HepG2 (cell line): ENCODE results near the gene WDHD1. TPM values are rescaled to one million over a fixed set of nuclear protein-coding genes. Genes with fewer than 3 reads are reported as not detected.

ENCODE experiments used
- DPF2 ChIP-seq: sonication (generic); formaldehyde crosslinking; IDR thresholded peaks from 2 replicates; pipeline ENCODE4 v1.4.0; 2020; ENCODE audit warnings: mild to moderate bottlenecking, low read depth, missing genetic modification reagents, borderline replicate concordance
- HNRNPLL ChIP-seq: fragments of 200-400 bp; formaldehyde crosslinking; IDR thresholded peaks from 2 replicates; pipeline ENCODE4 v1.6.1; 2017; ENCODE audit warnings: mild to moderate bottlenecking, low read depth, low read length; ENCODE audit not compliant: poor library complexity, severe bottlenecking
- KMT2B ChIP-seq: IDR thresholded peaks from 2 replicates; pipeline ENCODE4 v1.6.1; 2016; ENCODE audit warnings: missing genetic modification reagents, missing compliant biosample characterization
- NRL ChIP-seq: sonication (generic); formaldehyde crosslinking; IDR thresholded peaks from 2 replicates; pipeline ENCODE4 v1.5.0; 2020; ENCODE audit warnings: missing genetic modification reagents, mild to moderate bottlenecking, moderate library complexity, borderline replicate concordance
- ZNF274 ChIP-seq: sonication (generic); formaldehyde crosslinking; IDR thresholded peaks from 2 replicates; pipeline ENCODE4 v1.5.1; 2020; ENCODE audit warnings: mild to moderate bottlenecking, missing genetic modification reagents
- ZNF34 ChIP-seq: sonication (generic); formaldehyde crosslinking; IDR thresholded peaks from 2 replicates; pipeline ENCODE4 v1.4.0; 2020; ENCODE audit warnings: mild to moderate bottlenecking, missing genetic modification reagents, borderline replicate concordance
- ZNF768 ChIP-seq: sonication (generic); formaldehyde crosslinking; IDR thresholded peaks from 2 replicates; pipeline ENCODE4 v1.4.0; 2020; ENCODE audit warnings: missing genetic modification reagents
- polyA plus RNA-seq, 8 experiments: library from polyadenylated mRNA; depleted of rRNA in 3 of 8; stranded (reverse) in 7 of 8; unstranded in 1 of 8; fragments of >200 nt; fragmentation: Illumina TruSeq in 4 of 8; extraction: Trizol in 4 of 8; gene quantifications; 2 replicates each; pipeline versions ENCODE4 v1.2.1 to v1.2.3, GENCODE V29; 2011 to 2016; ENCODE audit warnings: low read depth in 4 of 8, missing spikeins in 1 of 8, mixed read lengths in 1 of 8; ENCODE audit not compliant: insufficient read depth in 1 of 8
- total RNA-seq, 5 experiments: library from RNA; depleted of rRNA; stranded (reverse); fragments of >200 nt; fragmentation: Illumina TruSeq; extraction: Trizol; gene quantifications; 2 replicates each; pipeline ENCODE4 v1.2.3, GENCODE V29; 2016; ENCODE audit warnings: low read depth in 1 of 5
- TF ChIP-seq, protein P1 (sequence below): IDR thresholded peaks from 2 replicates; pipeline ENCODE4 v1.6.1; 2018; ENCODE audit warnings: missing genetic modification reagents, mild to moderate bottlenecking, missing compliant biosample characterization
- TF ChIP-seq, protein P2 (sequence below): IDR thresholded peaks from 2 replicates; pipeline ENCODE4 v1.6.1; 2016; ENCODE audit warnings: low read depth, missing genetic modification reagents, missing compliant biosample characterization
- TF ChIP-seq, protein P3 (sequence below): sonication (generic); formaldehyde crosslinking; IDR thresholded peaks from 2 replicates; pipeline ENCODE4 v1.5.1; 2020; ENCODE audit warnings: mild to moderate bottlenecking, missing genetic modification reagents, moderate library complexity

The WDHD1 gene
- total and polyA plus RNA-seq, 2 of the 13 experiments (the other 11 are each of a cell fraction or from before 2014, with no cell fraction given) = 5.5 to 27.5 TPM

DNA sequence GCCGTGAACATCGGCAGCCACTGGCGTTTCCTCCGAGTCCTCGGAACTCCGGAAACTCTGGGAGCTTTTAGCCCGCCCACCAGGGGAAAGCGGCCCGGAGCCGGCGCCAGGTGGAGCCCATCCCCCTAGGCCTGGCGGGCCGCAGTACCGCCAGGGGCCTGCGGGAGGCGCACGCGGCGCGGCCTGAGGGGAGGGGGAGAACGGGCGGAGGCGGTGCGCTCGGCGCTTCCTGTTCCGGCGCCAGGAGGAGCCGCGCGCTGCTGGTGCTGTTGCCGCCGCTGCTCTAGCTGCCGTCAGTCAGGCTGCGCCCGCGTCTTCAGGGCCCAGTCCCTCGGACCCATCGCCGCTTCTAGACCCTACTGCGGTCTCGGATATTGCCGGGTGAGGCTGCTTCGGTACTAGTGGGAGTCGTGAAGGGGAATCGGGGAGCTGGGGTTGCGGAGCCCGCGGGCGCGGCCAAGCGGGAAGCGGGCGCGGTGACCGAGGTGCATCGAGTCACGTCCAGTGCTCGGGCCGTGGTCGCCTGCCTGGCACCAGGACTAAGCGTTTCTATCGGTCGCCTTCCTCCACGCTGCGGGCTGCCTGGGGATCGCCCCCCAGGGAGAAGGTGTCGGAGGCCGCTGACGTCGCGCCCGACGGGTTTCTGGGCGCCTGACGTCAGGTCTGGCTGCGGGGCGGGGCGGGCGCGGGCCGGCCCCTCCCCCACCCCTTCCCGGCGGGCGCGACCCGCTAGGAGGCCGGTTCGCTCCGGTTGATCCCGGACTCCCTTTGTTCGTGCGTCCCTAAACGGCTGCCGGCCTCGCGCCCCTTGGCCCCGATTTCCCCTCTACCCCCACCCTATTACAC lies 24.7 kb upstream of the WDHD1 start, which contains the start of gene MAPK1IP1L (continued):
- TF ChIP-seq, protein P1, sequence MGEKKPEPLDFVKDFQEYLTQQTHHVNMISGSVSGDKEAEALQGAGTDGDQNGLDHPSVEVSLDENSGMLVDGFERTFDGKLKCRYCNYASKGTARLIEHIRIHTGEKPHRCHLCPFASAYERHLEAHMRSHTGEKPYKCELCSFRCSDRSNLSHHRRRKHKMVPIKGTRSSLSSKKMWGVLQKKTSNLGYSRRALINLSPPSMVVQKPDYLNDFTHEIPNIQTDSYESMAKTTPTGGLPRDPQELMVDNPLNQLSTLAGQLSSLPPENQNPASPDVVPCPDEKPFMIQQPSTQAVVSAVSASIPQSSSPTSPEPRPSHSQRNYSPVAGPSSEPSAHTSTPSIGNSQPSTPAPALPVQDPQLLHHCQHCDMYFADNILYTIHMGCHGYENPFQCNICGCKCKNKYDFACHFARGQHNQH = peak; percentile 90; the same call in 1 of the 2 replicates
- 0 out of 2 replicates have a peak, but pooled peaks have one; percentile 46 for TF ChIP-seq ZNF274 (CRISPR knock-in tag)
- TF ChIP-seq ZNF34 = peak; percentile 80; the same call in 1 of the 2 replicates
- TF ChIP-seq DPF2 (CRISPR knock-in tag) = peak; percentile 44; the same call in 1 of the 2 replicates
- TF ChIP-seq, protein P2, sequence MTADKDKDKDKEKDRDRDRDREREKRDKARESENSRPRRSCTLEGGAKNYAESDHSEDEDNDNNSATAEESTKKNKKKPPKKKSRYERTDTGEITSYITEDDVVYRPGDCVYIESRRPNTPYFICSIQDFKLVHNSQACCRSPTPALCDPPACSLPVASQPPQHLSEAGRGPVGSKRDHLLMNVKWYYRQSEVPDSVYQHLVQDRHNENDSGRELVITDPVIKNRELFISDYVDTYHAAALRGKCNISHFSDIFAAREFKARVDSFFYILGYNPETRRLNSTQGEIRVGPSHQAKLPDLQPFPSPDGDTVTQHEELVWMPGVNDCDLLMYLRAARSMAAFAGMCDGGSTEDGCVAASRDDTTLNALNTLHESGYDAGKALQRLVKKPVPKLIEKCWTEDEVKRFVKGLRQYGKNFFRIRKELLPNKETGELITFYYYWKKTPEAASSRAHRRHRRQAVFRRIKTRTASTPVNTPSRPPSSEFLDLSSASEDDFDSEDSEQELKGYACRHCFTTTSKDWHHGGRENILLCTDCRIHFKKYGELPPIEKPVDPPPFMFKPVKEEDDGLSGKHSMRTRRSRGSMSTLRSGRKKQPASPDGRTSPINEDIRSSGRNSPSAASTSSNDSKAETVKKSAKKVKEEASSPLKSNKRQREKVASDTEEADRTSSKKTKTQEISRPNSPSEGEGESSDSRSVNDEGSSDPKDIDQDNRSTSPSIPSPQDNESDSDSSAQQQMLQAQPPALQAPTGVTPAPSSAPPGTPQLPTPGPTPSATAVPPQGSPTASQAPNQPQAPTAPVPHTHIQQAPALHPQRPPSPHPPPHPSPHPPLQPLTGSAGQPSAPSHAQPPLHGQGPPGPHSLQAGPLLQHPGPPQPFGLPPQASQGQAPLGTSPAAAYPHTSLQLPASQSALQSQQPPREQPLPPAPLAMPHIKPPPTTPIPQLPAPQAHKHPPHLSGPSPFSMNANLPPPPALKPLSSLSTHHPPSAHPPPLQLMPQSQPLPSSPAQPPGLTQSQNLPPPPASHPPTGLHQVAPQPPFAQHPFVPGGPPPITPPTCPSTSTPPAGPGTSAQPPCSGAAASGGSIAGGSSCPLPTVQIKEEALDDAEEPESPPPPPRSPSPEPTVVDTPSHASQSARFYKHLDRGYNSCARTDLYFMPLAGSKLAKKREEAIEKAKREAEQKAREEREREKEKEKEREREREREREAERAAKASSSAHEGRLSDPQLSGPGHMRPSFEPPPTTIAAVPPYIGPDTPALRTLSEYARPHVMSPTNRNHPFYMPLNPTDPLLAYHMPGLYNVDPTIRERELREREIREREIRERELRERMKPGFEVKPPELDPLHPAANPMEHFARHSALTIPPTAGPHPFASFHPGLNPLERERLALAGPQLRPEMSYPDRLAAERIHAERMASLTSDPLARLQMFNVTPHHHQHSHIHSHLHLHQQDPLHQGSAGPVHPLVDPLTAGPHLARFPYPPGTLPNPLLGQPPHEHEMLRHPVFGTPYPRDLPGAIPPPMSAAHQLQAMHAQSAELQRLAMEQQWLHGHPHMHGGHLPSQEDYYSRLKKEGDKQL = peak; percentile 37; the same call in 1 of the 2 replicates
- TF ChIP-seq, protein P3, sequence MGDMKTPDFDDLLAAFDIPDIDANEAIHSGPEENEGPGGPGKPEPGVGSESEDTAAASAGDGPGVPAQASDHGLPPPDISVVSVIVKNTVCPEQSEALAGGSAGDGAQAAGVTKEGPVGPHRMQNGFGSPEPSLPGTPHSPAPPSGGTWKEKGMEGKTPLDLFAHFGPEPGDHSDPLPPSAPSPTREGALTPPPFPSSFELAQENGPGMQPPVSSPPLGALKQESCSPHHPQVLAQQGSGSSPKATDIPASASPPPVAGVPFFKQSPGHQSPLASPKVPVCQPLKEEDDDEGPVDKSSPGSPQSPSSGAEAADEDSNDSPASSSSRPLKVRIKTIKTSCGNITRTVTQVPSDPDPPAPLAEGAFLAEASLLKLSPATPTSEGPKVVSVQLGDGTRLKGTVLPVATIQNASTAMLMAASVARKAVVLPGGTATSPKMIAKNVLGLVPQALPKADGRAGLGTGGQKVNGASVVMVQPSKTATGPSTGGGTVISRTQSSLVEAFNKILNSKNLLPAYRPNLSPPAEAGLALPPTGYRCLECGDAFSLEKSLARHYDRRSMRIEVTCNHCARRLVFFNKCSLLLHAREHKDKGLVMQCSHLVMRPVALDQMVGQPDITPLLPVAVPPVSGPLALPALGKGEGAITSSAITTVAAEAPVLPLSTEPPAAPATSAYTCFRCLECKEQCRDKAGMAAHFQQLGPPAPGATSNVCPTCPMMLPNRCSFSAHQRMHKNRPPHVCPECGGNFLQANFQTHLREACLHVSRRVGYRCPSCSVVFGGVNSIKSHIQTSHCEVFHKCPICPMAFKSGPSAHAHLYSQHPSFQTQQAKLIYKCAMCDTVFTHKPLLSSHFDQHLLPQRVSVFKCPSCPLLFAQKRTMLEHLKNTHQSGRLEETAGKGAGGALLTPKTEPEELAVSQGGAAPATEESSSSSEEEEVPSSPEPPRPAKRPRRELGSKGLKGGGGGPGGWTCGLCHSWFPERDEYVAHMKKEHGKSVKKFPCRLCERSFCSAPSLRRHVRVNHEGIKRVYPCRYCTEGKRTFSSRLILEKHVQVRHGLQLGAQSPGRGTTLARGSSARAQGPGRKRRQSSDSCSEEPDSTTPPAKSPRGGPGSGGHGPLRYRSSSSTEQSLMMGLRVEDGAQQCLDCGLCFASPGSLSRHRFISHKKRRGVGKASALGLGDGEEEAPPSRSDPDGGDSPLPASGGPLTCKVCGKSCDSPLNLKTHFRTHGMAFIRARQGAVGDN (CRISPR knock-in tag) = peak; percentile 97
- peak; percentile 95 for TF ChIP-seq KMT2B (CRISPR knock-in tag)
- peak; percentile 79 for TF ChIP-seq HNRNPLL
- TF ChIP-seq NRL = peak; percentile 64
- peak; percentile 79; the same call in 1 of the 2 replicates for TF ChIP-seq ZNF768
